ENCODE data around the gene EFNA4. TPM values are rescaled to one million over a fixed set of nuclear protein-coding genes. Genes with fewer than 3 reads are reported as not detected.

The EFNA4 gene
- total and polyA plus RNA-seq, 4 donors = 1.8 to 4.7 (median 3.3) TPM

DNA sequence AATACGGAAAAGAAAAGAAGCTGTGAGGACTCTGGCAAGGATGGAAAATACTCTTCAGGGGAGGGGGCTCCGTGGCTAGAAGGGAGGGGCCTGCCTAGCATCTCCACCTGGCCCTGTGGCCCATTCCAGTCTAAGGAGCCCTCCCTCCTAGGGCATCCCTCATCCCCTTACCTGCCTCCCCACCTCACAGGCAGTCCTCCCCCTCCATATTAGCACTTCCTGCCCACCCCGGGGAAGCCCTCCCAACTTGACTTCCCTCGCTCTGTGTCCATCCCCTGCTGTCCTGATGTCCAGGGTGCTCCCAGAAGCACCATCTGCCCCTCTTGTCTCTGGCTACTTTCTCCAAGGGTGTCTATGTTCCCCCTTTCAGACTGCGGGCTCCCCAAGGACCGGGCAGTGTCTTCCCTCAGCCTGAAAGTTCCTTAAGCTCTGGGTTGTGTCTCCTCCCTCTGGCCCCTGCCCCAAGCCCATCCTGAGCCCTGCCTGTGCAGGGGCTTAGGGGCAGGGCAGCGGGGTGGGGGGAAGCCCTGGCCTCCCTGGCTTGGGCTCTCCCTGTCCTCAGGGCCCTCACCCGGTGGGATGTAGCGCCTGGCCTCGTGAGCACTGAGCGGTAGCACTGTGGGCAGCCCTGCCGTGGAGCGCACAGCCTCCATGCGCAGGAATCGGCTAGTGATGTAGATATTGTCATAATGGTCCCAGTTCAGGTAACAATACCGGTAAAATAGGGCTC, 33.9 kb upstream of the EFNA4 start:
- Histone ChIP-seq H3K9ac (ENCODE audit: low read depth in 1 of 2, low read length in 2 of 2) (no peak overlapping the region), H3K4me3 (ENCODE audit: low read depth in 1 of 3, low read length in 3 of 3) (no peak overlapping the region), H3K27ac (ENCODE audit: low read depth in 1 of 2, low read length in 2 of 2) (no peak overlapping the region), H3K36me3 (ENCODE audit: control insufficient read depth in 4 of 4, insufficient read depth in 3 of 4, low read depth in 1 of 4, low read length in 3 of 4) (no peaks in the 10 kb centered on the region), H3K9me3 (ENCODE audit: control insufficient read depth in 4 of 4, low read length in 3 of 4) (no peaks in the 10 kb centered on the region), H3K4me1 (ENCODE audit: control insufficient read depth in 4 of 4, insufficient read depth in 4 of 4, low read length in 3 of 4) (peaks cover 0 to 9% (median 2%) of the 10 kb centered on the region in 4 donors), H3K27me3 (ENCODE audit: control insufficient read depth in 4 of 4, insufficient read depth in 4 of 4, low read length in 3 of 4) (no peaks in the 10 kb centered on the region)
- DNase-seq (ENCODE audit: low spot score) = no peak
- TF ChIP-seq FOXA1 (IDR thresholded peaks at IDR 0.05) = no peak
- no peak for TF ChIP-seq EGR1 (IDR thresholded peaks at IDR 0.05; ENCODE audit: low read depth in 2 of 2)
- TF ChIP-seq, protein P1, sequence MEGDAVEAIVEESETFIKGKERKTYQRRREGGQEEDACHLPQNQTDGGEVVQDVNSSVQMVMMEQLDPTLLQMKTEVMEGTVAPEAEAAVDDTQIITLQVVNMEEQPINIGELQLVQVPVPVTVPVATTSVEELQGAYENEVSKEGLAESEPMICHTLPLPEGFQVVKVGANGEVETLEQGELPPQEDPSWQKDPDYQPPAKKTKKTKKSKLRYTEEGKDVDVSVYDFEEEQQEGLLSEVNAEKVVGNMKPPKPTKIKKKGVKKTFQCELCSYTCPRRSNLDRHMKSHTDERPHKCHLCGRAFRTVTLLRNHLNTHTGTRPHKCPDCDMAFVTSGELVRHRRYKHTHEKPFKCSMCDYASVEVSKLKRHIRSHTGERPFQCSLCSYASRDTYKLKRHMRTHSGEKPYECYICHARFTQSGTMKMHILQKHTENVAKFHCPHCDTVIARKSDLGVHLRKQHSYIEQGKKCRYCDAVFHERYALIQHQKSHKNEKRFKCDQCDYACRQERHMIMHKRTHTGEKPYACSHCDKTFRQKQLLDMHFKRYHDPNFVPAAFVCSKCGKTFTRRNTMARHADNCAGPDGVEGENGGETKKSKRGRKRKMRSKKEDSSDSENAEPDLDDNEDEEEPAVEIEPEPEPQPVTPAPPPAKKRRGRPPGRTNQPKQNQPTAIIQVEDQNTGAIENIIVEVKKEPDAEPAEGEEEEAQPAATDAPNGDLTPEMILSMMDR (IDR thresholded peaks at IDR 0.05; ENCODE audit: low read depth, low read length, missing input control) = no peak
- no peak for TF ChIP-seq NR2F2 (IDR thresholded peaks at IDR 0.05)
- TF ChIP-seq FOXA2 (IDR thresholded peaks at IDR 0.05) = no peak
- TF ChIP-seq HNF4A (conservative IDR thresholded peaks at IDR 0.05) = no peak
- TF ChIP-seq HNF4G (IDR thresholded peaks at IDR 0.05) = no peak
- WGBS = 92% methylated on average over 16 of the region's 16 CpGs

DNA sequence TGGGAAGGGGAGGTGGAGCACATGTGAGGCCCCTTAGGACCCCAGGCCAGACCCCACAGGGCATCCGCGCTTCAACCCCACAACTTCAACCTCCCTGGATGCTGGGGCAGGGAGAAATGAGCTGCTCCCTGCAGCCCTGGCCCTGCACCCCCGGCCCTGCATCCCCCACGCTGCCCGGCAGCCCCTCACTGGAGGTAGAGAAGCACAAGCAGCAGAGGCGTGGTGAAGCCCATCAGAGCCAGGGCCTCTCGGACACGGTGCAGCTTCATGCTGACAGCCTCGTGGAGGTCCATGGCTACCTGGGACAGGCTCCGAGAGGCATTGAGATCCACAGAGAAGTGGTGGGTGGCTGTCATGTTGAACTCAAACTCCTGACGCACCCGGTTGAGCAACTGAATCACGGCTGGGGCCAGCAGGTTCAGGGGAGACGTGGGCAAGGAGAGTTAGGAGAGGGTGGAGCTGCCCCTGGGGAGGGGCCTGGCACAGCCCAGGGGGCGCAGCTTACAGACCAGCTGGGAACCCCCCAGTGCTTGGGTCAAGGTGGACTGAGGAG, 33.2 kb upstream of the EFNA4 start:
- no peak overlapping the region for H3K9ac ChIP-seq (ENCODE audit: low read depth in 1 of 2, low read length in 2 of 2)
- no peaks in the 10 kb centered on the region for H3K36me3 ChIP-seq (ENCODE audit: control insufficient read depth in 4 of 4, insufficient read depth in 3 of 4, low read depth in 1 of 4, low read length in 3 of 4)
- no peaks in the 10 kb centered on the region for H3K9me3 ChIP-seq (ENCODE audit: control insufficient read depth in 4 of 4, low read length in 3 of 4)
- peaks cover 0 to 4% (median 2%) of the 10 kb centered on the region in 4 donors for H3K4me1 ChIP-seq (ENCODE audit: control insufficient read depth in 4 of 4, insufficient read depth in 4 of 4, low read length in 3 of 4)
- no peaks in the 10 kb centered on the region for H3K27me3 ChIP-seq (ENCODE audit: control insufficient read depth in 4 of 4, insufficient read depth in 4 of 4, low read length in 3 of 4)
- 94% methylated on average over 15 of the region's 15 CpGs for WGBS
- H3K4me3 ChIP-seq (ENCODE audit: low read depth in 1 of 3, low read length in 3 of 3) = no peak overlapping the region
- H3K27ac ChIP-seq (ENCODE audit: low read depth in 1 of 2, low read length in 2 of 2) = no peak overlapping the region
- TF ChIP-seq, protein P2, sequence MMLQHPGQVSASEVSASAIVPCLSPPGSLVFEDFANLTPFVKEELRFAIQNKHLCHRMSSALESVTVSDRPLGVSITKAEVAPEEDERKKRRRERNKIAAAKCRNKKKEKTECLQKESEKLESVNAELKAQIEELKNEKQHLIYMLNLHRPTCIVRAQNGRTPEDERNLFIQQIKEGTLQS (IDR thresholded peaks at IDR 0.05) = no peak
- no peak for TF ChIP-seq HNF4A (conservative IDR thresholded peaks at IDR 0.05)
- TF ChIP-seq, protein P1 (IDR thresholded peaks at IDR 0.05; ENCODE audit: low read depth, low read length, missing input control) = no peak
- no peak for TF ChIP-seq TAF1 (conservative IDR thresholded peaks at IDR 0.05)
- TF ChIP-seq, protein P3, sequence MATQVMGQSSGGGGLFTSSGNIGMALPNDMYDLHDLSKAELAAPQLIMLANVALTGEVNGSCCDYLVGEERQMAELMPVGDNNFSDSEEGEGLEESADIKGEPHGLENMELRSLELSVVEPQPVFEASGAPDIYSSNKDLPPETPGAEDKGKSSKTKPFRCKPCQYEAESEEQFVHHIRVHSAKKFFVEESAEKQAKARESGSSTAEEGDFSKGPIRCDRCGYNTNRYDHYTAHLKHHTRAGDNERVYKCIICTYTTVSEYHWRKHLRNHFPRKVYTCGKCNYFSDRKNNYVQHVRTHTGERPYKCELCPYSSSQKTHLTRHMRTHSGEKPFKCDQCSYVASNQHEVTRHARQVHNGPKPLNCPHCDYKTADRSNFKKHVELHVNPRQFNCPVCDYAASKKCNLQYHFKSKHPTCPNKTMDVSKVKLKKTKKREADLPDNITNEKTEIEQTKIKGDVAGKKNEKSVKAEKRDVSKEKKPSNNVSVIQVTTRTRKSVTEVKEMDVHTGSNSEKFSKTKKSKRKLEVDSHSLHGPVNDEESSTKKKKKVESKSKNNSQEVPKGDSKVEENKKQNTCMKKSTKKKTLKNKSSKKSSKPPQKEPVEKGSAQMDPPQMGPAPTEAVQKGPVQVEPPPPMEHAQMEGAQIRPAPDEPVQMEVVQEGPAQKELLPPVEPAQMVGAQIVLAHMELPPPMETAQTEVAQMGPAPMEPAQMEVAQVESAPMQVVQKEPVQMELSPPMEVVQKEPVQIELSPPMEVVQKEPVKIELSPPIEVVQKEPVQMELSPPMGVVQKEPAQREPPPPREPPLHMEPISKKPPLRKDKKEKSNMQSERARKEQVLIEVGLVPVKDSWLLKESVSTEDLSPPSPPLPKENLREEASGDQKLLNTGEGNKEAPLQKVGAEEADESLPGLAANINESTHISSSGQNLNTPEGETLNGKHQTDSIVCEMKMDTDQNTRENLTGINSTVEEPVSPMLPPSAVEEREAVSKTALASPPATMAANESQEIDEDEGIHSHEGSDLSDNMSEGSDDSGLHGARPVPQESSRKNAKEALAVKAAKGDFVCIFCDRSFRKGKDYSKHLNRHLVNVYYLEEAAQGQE (IDR thresholded peaks at IDR 0.05) = no peak
- TF ChIP-seq RXRA (IDR thresholded peaks at IDR 0.05) = no peak
- no peak for TF ChIP-seq NR2F2 (IDR thresholded peaks at IDR 0.05)
- no peak for TF ChIP-seq GABPA (IDR thresholded peaks at IDR 0.05 in 1 of 2, conservative IDR thresholded peaks at IDR 0.05 in 1 of 2)
- no peak for TF ChIP-seq YY1 (IDR thresholded peaks at IDR 0.05)
- no peak for DNase-seq (ENCODE audit: low spot score)

Data from liver (tissue), 9 donors.